Left lobe of liver (tissue), 2 donors: ENCODE data around the gene RERE. TPM values are rescaled to one million over a fixed set of nuclear protein-coding genes. Genes with fewer than 3 reads are reported as not detected.
A peak's percentile ranks its signal among the peaks of the same experiment; 100 is the strongest.
"Not testable (repeated sequence)": the region's sequence is repeated elsewhere in the genome, so short reads cannot be mapped to it uniquely, and the experiment has no call there.

Experiments
- ATAC-seq: fragments of 200-7000 bp; cut with Tn5 transposase; one replicate; pipeline ENCODE4 v1.9.1; 2020; ENCODE audit warnings: mild to moderate bottlenecking, moderate library complexity
- DNase-seq: peaks from one replicate; pipeline ENCODE4 v3.0.0-alpha.2; 2020; ENCODE audit warnings: low spot score
- total RNA-seq: library from RNA; stranded (reverse); gene quantifications from one replicate; pipeline ENCODE4 v1.2.1, GENCODE V29; 2021
- donor health status: DM: no; HTN: no; CAD: no; lungs with moderate emphysema.
- donor health status: DM: no; HTN: yes; CAD: no.

RERE gene
- total RNA-seq, 1 donor from 2014 or later, result 30.9 TPM

- DNase-seq (no peak), ATAC-seq (no peak)
Measured at GRCh38 chr1:8396083-8396785, 421.2 kb downstream of the RERE start.

- ATAC-seq, result peak; percentile 32
Measured at GRCh38 chr1:8395433-8395866, 422.0 kb downstream of the RERE start.

GRCh38 chr1:8394456-8395321 lies 422.8 kb downstream of the RERE start:
- no peak for ATAC-seq
- no peak for DNase-seq

More at GRCh38 chr1:8395433-8395866, 422.0 kb downstream of the RERE start:
- no peak for DNase-seq

- no peak for DNase-seq
- no peak for ATAC-seq
Measured at GRCh38 chr1:8392522-8392921, 424.9 kb downstream of the RERE start.

GRCh38 chr1:8390707-8391106 lies 426.7 kb downstream of the RERE start:
- ATAC-seq (no peak), DNase-seq (no peak)

- no peak for DNase-seq
Measured at GRCh38 chr1:8389958-8390535, 427.4 kb downstream of the RERE start.

GRCh38 chr1:8388732-8389562 lies 428.5 kb downstream of the RERE start:
- ATAC-seq (no peak), DNase-seq (no peak)

More at GRCh38 chr1:8389958-8390535, 427.4 kb downstream of the RERE start:
- ATAC-seq, result no peak

GRCh38 chr1:8386247-8386646 lies 431.2 kb downstream of the RERE start:
- no peak for ATAC-seq
- no peak for DNase-seq

GRCh38 chr1:8384577-8384976 lies 432.9 kb downstream of the RERE start:
- DNase-seq (no peak), ATAC-seq (no peak)

GRCh38 chr1:8384088-8384487 lies 433.4 kb downstream of the RERE start:
- ATAC-seq, result no peak

GRCh38 chr1:8382608-8383505 lies 434.6 kb downstream of the RERE start:
- peak; percentile 34 for ATAC-seq

More at GRCh38 chr1:8384088-8384487, 433.4 kb downstream of the RERE start:
- DNase-seq, result no peak

GRCh38 chr1:8382051-8382505 lies 435.4 kb downstream of the RERE start:
- ATAC-seq (peak; percentile 46), DNase-seq (no peak)

More at GRCh38 chr1:8382608-8383505, 434.6 kb downstream of the RERE start:
- no peak for DNase-seq

GRCh38 chr1:8381618-8382017 lies 435.8 kb downstream of the RERE start:
- ATAC-seq (peak; percentile 70), DNase-seq (no peak)

- ATAC-seq, result not testable (repeated sequence)
Measured at GRCh38 chr1:8380310-8380709, 437.1 kb downstream of the RERE start.

GRCh38 chr1:8379513-8380186 lies 437.8 kb downstream of the RERE start:
- ATAC-seq (no peak), DNase-seq (no peak)

More at GRCh38 chr1:8380310-8380709, 437.1 kb downstream of the RERE start:
- DNase-seq, result not testable (repeated sequence)

GRCh38 chr1:8378981-8379470 lies 438.4 kb downstream of the RERE start:
- no peak for ATAC-seq

GRCh38 chr1:8378178-8378577 lies 439.3 kb downstream of the RERE start:
- ATAC-seq (no peak), DNase-seq (no peak)

More at GRCh38 chr1:8378981-8379470, 438.4 kb downstream of the RERE start:
- DNase-seq, result no peak

- DNase-seq (no peak), ATAC-seq (no peak)
Measured at GRCh38 chr1:8377271-8377981, 440.0 kb downstream of the RERE start.
